HG03575 (cell line): Measurements from ENCODE around the gene PPP2R5D.
A peak's percentile ranks its signal among the peaks of the same experiment; 100 is the strongest.

Source experiments
- ATAC-seq: cut with Tn5 transposase; IDR thresholded peaks from one replicate; pipeline ENCODE4 v1.9.1; 2021; ENCODE audit not compliant: unreplicated experiment, insufficient number of reproducible peaks, low FRiP score; ENCODE audit errors: extremely low read depth

The PPP2R5D gene

DNA sequence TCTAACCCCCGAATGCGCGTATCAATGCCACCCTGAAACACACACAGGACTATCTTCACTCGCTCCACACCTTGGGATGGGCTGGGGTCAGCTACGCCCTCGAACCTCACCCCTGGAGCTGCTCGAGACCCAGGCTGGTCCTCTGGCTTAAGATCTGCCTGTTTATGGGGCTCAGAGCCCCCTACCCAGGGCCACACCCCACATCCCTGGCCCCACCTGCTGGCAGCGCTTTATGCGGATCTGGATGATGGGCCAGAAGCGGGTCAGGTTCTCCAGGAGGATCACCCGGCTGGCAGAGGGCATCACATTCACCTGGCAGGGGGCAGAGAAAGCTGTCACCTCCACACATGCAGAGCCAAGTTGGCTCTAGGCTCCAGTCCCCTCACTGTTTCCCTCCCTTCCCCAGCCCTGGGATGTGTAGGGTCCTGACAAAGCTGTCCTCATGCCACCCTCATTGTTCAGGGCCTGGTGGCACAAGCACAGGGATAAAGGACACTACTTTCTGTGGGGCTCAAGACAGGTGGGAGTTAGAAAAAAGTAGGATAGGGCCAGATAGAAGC, 61.1 kb downstream of the PPP2R5D start:
- no peak for ATAC-seq

DNA sequence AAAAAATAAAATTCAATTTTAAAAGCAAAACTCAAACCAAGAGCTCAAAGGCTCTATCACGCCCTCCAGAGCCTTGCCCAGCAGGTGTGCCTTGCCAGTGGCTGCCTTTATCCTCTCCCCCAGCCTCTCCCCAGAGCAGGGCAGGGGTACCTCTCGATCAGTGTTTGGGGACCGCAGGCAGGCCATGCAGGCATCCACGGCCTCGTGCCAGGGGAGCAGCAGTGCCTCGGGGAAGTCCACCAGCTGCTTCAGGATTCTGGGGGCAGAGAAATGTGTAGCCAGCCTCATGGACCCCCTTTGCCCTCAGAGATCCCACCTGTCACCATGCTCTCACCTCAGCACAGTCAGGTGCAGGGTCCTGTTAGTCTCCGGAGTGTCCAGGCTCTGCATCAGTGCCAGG, 63.6 kb downstream of the PPP2R5D start:
- no peak for ATAC-seq

DNA sequence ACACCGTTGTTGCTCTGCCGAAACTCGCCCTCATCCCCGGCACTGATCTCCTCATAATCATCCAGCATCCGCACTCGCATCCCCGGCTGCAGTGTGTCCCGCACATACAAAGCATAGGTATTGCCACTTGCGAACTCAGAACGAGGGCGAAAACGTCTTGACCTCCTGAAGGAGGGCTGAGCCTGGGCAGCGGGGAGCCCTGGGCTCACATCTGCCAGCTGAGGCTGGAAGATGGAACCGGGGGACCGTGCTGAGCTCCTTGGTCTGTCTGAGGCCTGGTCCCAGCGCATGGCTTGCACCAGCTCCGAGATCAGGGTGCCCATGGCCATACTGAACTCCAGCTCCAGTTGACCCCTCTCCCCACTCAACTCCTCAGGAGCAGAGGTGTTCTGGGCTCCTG, 66.6 kb downstream of the PPP2R5D start:
- no peak for ATAC-seq

DNA sequence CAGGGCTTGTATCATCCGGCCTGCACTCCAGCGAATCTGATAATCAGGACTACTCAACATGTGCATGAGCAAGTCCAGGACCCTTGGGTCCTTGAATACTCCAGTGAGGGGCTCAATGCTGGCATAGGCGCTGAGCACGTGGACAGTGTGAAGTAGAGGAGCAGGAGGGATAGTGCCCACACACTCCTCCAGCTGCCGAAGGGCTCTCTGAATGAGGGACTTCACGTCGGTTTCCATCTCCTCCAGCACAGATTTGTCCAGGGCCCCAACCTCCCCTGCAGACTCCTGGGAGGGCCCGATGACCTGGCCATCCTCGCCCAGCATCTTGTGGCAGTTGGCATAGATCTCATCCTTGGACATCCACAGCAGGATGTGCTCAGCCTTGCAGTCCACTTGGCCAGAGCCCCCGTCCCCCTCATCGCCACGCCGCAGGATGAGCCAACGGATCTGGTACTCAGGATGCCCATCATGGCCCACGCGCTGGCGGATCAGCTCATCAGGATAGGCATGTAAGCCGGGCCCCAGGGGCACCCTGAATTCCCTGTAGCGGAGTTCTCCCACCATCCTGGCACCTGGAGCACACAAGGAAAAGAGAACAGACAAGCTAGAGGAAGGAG, 68.0 kb downstream of the PPP2R5D start:
- ATAC-seq = no peak

DNA sequence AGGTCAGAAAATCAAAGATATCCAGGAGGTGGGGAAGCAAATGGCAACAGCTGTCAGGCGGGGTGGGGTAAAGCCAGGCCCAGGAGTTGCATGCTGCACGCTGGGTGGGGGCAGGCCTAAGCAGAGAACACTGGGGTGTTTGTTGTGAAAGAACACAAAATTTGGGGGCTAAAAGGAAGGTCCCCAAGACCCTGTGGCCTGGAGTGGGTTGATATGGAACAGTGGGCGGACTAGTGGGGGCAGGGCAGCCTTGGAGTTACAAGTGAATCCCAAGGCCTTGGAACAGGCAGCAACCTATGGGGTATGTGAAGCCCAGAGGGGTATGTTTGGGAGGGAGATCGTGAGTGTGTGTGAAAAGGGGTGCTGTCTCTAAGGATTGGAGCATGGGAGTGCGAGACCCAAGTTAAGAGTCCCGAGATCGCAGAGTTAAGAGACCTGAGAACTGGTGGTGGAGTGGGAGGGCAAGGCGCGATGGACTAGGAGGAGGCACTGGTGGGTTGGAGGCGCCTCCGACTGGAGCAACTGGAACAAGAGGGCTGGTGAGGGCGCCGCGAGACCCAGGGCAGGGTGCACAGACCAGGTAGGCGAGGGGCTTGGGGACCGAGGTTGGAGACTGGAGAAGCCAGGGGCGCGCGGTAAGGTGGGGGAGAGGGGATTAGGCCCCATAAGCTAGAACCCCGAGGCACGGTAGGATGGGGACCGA, 68.6 kb downstream of the PPP2R5D start:
- ATAC-seq = no peak

DNA sequence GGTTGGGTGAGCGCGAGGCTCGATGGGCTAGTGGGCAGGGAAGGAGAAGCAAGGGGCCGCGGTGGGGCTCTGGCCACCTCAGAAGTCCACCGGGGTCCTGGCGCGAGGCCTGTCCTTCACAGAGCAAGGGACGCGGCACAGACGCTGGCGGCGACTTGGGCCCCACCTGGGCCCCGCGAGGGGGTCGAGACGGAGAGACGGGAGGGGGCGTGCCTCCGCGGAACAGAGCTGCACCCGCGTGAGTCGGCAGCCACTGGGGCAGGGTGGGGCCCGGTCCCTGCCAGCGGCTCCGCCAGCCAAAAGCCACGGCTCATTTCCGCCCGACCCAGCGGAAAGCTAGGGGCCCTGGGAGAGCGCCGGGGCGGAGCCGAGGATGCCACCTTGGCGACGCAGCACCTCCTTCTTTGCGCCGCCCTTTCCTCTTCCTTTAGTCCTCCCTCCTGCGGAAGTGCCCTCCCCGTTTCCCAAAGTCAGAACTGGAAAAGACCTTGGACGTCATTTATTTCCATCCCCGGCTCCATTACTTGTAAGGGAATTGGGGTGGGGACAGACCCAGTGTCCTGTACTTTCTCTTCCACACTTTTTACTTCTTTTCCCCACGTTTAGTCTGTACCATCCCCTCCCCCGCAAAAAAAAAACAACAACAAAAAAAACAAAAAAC, 69.3 kb downstream of the PPP2R5D start, which contains the start of gene CUL7:
TSS of gene CUL7 (minus strand) at position 307 of the 661 bp plus-strand sequence. CDS start 1,063 bp downstream, outside the sequence.
- ATAC-seq = no peak

DNA sequence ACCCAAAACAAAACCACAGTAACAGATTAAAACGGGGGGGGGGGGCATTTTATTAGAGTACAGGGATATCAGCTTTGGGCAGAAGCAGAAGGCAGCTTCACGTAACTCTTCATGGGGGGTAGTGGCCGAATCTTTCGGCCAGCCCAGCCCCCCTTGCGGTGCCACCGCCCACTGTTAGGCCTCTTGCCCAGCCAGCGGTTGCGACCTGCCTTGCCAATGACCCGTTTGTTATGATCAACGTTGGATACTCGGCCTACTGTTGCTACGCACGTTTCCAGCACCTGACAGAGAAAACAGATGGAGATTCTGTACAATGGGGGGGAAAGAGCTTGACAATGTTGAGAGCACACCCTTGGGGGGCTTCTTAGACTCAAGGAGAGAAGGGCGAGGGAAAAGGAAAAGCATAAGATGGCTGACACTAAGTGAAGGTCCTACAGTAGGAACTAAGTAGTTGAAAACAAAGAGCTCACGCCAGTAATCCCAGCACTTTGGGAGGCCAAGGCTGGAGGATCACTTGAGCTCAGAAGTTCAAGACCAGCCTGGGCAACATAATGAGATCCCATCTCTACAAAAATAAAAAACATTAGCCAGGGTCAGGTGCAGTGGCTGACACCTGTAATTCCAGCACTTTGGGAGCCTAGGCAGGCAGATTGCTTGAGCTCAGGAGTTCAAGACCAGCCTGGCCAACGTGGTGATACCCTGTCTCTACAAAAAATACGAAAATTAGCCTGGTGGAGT, 70.0 kb downstream of the PPP2R5D start:
- no peak for ATAC-seq

DNA sequence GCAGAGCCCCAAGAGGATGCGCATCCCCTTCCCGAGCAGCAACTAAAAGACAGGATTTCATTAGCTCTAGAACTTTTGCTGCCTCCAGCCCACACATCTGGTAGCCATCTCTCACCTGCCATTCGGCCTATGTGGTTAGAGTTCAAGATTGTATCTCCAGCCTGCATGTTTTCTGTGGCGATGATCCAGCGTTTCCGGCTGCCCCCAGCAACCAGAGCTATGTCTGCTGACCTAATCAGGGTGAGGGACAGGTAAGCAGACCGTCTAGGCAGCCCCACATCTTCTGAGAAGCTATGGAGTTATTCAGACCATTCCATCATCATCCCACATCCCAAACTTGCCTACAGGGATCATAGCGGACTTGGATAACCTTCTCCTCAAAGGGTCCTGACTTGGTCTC, 71.6 kb downstream of the PPP2R5D start:
- no peak for ATAC-seq

DNA sequence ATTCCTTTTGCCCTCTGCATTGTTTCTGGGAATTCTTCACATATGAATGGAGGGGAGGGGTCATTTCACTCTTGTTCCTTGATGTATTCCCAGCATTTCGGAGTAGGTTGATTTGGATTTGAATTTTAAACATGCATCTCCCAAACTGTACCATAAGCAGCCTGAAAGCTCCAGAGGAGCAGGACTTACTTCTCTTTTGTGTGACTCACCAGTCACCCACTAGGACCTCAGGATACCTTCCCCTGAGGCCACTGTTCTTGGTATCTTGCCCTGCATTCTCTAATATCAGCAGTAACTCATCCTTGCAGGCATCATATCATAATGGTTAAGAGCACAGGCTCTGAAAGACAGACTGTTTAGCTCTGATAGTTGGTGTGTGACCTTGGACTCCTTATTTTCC, 74.2 kb downstream of the PPP2R5D start:
- no peak for ATAC-seq

DNA sequence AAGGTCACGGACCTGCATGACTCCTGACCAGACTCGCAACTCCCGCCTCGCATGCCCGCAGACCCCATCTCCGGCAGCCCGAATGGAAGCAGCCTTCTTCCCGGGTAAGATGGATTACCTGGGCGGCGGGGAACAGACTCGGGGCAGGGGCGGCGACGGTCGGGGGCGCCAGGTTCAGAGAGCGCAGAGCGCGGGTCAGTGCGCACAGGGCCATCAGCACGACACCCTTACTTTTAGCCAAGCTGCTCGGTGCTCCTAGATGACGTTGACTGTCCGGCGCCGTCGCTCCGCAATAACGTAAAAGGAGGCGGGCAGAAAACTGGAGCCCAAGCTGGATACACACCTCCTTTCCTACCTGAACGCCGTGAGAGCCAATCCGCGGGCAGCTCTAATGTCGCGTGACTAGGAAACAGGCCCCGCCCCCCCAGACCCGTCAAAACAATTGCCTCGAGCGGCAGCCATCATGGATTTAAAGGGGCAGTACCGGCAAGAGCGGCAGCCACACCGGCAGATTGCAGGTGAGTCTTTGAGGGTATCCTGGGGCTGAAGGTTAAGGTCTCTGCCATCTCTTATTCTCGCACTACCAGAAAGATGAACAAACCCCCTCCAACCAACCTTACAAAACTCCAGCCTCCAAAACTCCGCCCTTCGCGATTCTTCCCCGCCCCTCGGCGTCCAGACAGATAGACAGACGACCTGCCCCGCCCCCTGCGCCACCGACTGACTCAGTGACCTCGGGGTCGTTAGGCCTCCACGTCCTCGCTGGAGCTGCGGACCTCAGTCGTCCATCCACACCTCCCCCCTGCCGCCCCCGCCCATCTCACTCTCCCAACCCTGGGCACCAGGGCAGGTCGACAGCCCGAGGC, 75.0 kb downstream of the PPP2R5D start, which contains the start of the genes KLC4 and MRPL2:
TSS of gene KLC4 (plus strand) at position 464 of the 866 bp plus-strand sequence. CDS start 1,705 bp downstream, outside the sequence.
TSS of gene MRPL2 (minus strand) at position 267 of the 866 bp plus-strand sequence. CDS start at position 214, 53 bp downstream.
- peak; percentile 80 for ATAC-seq

DNA sequence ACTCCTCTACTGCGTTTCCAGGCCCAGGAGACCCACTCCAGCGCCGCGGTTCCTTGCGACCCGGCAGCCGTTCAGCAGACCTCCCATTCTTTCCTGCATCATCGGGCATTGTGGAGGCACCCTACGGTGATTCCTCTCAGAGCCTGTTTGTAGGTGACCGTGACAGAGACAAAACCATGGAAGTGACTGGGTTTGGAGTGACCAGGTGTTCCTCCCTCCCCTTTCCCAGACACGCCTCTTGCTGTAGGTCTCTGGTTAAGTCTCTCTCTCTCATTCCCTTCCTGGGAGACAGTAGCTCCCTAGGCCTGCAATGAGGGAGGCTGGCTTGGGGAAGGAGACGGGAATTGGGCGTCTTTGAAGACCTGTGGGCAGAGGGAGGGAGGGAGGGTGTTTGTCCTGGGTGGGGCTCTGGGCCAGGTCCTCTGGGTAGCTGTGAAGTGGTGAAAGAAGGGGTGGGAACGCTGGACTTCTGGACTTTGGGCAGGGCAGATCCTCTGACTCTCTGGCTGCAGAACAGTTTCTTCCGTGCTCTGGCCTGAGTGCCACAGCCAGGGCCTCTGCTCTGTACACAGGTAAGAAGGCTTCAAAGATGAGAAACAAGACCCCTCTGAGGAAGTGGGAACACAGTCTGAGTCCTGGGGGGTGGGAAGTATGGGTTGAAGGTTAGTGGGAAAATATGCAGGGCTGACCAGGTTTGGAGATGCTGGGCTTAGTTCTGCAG, 75.8 kb downstream of the PPP2R5D start:
- ATAC-seq = no peak

DNA sequence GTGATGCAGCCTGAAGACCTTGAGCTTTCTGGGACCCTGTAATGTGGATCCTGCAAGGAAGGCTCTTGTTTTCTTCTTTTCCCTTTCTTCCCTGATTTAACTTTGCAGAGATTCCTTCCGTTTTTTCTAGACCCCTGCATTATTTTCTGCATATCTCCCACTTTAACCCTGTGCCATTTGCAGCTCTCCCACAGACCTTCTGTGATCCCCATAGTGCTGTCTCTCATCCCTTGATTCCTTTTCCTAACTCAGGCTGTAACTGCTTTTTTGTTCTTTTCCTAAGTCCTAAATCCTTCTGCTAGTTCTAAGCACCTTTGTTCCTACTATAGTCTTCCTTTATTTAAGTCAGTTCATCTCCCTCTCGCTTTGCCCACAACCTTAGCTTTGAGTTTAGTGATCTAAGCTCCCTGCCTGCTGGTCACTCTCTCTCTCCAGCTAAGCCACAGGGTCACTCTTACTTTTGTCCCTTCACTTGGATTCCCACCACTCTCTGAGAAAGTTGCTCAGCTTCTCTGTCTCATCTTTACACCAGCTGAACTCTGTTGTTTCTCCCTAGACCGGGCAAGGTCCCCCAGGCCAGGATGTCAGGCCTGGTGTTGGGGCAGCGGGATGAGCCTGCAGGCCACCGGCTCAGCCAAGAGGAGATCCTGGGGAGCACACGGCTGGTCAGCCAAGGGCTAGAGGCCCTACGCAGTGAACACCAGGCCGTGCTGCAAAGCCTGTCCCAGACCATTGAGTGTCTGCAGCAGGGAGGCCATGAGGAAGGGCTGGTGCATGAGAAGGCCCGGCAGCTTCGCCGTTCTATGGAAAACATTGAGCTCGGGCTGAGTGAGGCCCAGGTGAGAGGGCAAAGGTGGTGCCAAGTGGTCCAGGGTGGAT, 76.6 kb downstream of the PPP2R5D start:
- no peak for ATAC-seq

DNA sequence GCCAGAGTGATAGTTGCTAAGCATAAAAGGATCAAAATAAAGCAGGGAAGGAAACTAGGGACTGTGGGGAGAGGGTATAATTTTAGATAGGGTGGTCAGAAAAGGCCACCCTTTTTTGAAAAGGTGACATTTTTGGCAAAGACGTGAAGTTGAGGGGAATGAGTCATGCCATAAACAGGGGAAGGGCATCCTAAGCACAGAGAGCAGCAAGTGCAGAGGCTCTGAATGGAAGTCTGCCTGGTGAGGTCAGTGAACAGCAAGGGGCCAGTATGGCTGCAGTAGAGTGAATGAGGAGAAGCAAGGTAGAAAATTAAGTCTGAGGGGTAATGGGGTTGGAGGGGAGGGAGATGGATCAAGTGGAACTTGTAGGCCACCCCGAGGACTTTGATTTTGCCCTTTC, 77.5 kb downstream of the PPP2R5D start:
- ATAC-seq = no peak
